IPS-15b (cell line): ENCODE results near the gene SHANK1.

Experiments
- H3K27me3 ChIP-seq: one replicate; pipeline ENCODE4 v1.6.1; 2013; ENCODE audit warnings: low read length; ENCODE audit not compliant: control insufficient read depth, insufficient read depth
- H3K36me3 ChIP-seq: one replicate; pipeline ENCODE4 v1.6.1; 2013; ENCODE audit warnings: low read length; ENCODE audit not compliant: control insufficient read depth, insufficient read depth
- H3K4me1 ChIP-seq: one replicate; pipeline ENCODE4 v1.6.1; 2013; ENCODE audit warnings: mild to moderate bottlenecking, low read length; ENCODE audit not compliant: control insufficient read depth, insufficient read depth
- H3K4me3 ChIP-seq: one replicate; pipeline ENCODE4 v1.5.1; 2013; ENCODE audit warnings: low read depth, low read length
- H3K9ac ChIP-seq: one replicate; pipeline ENCODE4 v1.6.1; 2013; ENCODE audit warnings: low read depth, mild to moderate bottlenecking, low read length
- H3K9me3 ChIP-seq: one replicate; pipeline ENCODE4 v1.6.1; 2013; ENCODE audit warnings: mild to moderate bottlenecking, low read length; ENCODE audit not compliant: control insufficient read depth, insufficient read depth

SHANK1 gene

DNA sequence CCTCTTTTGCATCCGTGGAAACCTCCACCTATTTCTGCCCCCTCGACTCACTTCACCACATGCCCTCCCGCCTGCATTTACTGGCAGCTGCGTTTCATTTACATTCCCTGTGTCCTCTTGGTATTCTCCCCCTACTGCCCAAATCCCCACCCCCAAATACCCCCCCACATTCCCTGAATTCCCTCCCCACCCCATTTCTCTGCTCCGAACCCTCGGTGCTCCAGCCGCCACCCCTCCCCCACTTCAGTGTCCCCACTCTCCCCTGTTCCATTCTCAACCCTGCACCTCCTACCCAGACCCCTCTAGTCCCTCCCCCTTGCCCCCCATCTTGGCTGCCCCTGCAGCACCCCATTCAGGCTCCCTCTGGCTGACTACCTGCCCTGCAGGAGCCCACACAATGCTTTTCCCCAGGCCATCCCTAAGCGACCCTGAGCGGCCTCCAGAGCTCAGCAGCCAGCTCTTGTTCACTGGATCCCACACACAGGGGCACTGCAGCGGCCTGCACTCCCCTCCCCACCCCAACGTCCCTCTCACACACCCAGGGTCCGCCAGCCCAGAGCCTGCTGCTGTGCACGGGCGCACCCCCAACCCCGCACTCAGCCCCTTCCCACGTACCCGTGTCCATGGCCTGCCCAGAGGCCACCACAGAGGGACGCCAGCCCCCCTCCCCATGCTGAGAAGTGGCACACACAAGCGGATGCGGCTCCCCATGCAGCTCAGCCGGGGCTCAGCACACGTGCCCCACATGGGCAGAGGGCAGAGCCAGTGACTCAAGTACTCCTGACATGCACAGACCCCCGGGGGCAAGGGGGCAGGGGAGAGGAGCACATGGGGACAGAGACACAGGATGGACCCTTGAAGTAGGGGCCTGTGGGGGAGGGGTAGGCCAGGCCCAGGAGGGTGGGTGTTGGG, 26.3 kb downstream of the SHANK1 start:
- Histone ChIP-seq H3K9ac (no peak overlapping the region), H3K27me3 (peaks cover 85% of the 10 kb centered on the region), H3K36me3 (no peaks in the 10 kb centered on the region), H3K4me3 (peak overlapping the region; percentile 26), H3K4me1 (peaks cover 3% of the 10 kb centered on the region), H3K9me3 (no peaks in the 10 kb centered on the region)

DNA sequence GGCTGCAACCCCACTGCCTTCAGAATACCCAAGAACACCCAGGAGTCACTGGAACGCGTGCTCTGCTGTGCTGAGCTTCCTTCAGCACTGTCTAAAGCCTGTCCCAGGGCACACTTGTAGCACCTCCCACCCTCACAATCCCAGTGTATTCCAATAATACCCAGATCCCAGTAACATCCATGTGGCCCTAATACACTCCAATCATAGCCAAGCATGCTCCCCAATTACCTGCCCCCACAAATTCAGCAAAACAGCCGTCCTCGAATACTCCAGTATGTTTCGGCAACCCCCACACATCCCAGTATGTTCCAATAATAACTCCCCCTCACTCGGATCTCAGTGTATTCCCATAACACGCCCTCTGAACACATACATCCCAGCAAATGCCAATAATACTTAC, 29.2 kb downstream of the SHANK1 start:
- Histone ChIP-seq H3K9me3 (no peaks in the 10 kb centered on the region), H3K36me3 (no peaks in the 10 kb centered on the region), H3K9ac (no peak overlapping the region), H3K27me3 (peaks cover 82% of the 10 kb centered on the region), H3K4me3 (no peak overlapping the region), H3K4me1 (peaks cover 3% of the 10 kb centered on the region)

DNA sequence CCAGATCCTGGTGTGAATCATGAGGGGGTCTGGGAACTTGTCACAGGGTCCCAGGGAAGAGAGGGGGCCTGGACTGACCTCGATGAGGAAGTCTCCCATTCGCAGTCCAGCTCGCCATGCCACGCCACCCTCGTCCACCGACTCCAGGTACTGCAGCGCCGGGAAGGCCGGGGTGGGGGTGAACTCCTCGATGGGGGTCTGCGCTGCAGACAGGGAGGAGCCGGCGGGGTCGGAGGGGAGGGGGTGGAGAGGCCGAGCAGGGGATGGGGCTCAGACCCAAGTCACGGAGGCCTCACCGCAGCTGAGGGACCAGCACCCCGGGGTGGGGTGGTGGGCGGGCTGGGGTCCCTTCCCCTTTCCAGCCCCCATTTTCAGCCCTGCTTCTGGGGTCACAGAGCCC, 30.8 kb downstream of the SHANK1 start:
- peaks cover 91% of the 10 kb centered on the region for H3K27me3 ChIP-seq
- H3K9me3 ChIP-seq, result no peaks in the 10 kb centered on the region
- no peak overlapping the region for H3K9ac ChIP-seq
- H3K4me3 ChIP-seq, result no peak overlapping the region
- H3K4me1 ChIP-seq, result peaks cover 3% of the 10 kb centered on the region
- H3K36me3 ChIP-seq, result no peaks in the 10 kb centered on the region

DNA sequence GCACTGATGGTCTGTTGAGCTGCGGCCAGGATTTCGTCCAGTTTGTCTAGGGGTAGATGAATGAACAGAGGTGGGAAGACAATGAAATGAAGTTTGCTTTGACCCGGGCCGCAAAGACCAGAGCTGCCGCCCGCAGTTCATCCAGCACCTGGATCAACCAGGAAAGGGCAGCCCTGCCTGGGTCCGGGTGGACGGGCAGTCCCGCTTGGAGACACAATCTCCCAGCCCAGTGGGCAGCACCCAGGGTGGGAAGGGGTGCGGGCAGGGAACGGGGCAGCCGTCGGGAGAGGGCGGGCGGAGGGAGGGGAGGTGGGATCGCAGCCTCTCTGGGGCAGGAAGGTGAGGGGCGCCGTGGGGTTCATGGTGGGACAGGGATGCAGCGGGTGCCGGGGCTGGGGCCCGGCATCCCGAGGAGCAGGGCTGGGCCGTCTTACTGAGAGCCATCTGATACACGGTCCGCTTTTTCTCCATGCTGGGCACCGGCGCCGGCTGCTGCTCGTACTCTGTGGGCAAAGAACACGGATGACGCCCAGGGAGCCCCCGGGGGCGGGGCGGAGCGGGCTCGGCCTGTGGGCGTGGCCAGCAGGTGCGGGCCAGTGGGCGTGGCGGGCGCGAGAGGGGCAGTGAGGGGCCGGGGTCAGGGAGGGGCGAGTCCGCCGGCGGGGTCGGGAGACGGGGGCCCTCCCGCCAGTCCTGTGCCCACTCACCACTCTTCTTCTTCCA, 33.1 kb downstream of the SHANK1 start:
- Histone ChIP-seq H3K36me3 (no peaks in the 10 kb centered on the region), H3K9ac (no peak overlapping the region), H3K4me1 (no peaks in the 10 kb centered on the region), H3K4me3 (peak overlapping the region; percentile 33), H3K27me3 (peaks cover 83% of the 10 kb centered on the region), H3K9me3 (no peaks in the 10 kb centered on the region)

DNA sequence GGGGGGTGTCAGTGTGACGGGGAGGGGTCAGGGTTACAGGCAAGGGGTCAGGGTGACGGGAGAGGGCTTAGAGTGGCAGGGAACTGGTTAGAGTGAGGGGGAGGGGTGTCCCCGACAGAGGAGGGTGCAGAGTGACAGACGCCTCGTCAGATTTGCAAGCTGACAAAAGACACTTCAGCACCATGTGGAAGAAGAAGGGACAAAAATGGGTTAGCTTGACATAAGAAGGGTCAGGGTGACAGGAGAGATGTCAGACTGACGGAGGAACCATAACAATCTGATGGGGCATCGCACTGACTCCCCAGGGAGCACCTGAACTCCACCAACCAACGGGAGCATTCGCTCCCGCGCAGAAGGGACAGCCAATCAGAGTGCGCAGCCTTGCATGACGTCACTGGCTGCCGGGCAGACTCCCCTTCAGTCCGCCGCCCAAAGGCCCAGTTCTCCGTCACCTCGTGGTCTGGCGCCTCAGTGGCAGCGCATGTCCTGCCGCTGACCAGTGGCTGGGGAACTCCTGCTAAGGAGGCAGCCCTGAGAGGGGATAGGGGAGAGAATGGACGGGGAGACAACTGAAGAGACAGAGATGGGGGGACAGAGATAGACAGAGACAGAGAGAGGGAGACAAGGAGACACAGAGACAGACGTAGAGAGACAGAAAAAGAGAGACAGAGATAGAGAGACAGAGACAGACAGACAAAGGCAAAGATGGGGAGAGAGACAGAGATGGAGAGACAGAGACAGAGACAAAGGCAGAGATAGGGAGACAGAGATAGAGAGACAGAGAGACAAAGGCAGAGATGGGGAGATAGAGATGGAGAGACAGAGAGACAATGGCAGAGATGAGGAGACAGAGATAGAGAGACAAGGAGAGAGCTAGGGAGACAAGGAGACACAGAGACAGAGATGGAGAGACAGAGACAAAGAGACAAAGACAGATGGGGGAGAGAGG, 40.2 kb downstream of the SHANK1 start:
- Histone ChIP-seq H3K4me1 (peaks cover 13% of the 10 kb centered on the region), H3K9me3 (no peaks in the 10 kb centered on the region), H3K9ac (no peak overlapping the region), H3K4me3 (peak overlapping the region; percentile 1), H3K36me3 (no peaks in the 10 kb centered on the region), H3K27me3 (peaks cover 56% of the 10 kb centered on the region)

DNA sequence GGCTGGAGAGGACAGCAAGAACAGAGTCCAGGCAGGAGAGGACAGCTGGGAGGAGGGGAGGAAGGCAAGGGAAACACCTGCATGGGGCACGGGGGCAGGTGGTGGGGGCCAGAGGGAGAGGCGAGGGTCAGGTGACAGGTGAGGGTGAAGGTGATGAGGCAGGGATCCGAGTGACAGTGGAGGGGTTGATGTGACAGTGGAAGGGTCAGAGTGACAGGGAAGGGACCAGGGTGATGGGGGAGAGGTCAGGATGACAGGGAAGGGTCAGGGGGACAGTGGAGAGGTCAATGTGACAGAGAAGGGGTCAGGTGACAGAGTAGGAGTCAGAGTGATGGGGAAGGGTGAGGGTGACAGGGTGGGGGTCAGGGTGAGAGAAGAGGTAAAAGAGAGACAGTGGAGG, 41.3 kb downstream of the SHANK1 start:
- no peak overlapping the region for H3K9ac ChIP-seq
- H3K4me1 ChIP-seq, result peaks cover 20% of the 10 kb centered on the region
- H3K4me3 ChIP-seq, result no peak overlapping the region
- H3K9me3 ChIP-seq, result no peaks in the 10 kb centered on the region
- peaks cover 51% of the 10 kb centered on the region for H3K27me3 ChIP-seq
- H3K36me3 ChIP-seq, result no peaks in the 10 kb centered on the region

DNA sequence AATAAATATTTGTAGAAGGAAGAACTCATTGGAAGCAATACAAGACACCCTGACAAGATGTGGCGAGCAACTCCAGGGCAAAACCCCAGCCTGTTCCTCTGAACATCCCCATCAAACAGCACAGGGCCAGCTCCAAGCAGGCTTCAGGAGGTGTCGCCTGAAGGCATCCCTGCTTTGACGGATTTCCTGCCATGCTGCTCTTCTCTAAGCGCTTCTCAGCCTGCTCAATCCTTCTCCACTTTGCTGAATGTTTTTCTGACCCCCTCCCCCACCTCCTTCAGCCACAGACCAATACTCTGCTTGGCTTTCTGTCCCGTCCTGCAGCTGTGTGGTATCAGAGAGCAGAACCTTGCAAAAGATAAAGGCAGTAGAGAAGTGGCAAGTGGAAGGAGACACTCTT, 42.0 kb downstream of the SHANK1 start:
- Histone ChIP-seq H3K36me3 (no peaks in the 10 kb centered on the region), H3K9me3 (no peaks in the 10 kb centered on the region), H3K9ac (no peak overlapping the region), H3K27me3 (peaks cover 55% of the 10 kb centered on the region), H3K4me3 (peak overlapping the region; percentile 8), H3K4me1 (peaks cover 21% of the 10 kb centered on the region)

DNA sequence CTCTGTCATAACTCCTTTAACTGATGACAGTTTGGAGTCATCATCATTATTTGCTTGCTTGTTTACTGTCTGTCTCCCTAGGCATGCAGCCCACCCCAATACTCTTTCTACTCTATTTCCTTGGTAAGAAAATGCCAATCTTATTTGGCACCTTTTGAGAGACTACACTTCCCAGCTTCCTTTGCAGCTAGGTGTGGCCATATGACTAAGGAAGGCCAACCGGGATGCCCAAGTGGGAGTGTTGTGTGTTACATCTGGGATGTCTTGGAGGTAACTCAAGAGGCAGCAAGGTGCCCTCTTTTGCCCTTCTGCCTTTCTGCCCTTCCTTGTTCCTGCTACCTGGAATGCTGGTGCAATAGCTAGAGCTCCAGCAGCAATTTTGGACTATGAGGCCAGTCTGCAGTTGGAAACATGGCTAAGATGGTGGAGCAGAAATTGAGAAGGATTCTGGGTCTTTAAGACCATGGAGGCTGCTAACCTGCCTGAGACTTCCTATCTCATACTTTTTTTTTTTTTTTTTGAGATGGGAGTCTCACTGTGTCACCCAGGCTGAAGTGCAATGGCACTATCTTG, 42.9 kb downstream of the SHANK1 start:
- H3K9ac ChIP-seq, result no peak overlapping the region
- peaks cover 59% of the 10 kb centered on the region for H3K27me3 ChIP-seq
- no peaks in the 10 kb centered on the region for H3K36me3 ChIP-seq
- no peak overlapping the region for H3K4me3 ChIP-seq
- H3K4me1 ChIP-seq, result peaks cover 21% of the 10 kb centered on the region
- no peaks in the 10 kb centered on the region for H3K9me3 ChIP-seq

DNA sequence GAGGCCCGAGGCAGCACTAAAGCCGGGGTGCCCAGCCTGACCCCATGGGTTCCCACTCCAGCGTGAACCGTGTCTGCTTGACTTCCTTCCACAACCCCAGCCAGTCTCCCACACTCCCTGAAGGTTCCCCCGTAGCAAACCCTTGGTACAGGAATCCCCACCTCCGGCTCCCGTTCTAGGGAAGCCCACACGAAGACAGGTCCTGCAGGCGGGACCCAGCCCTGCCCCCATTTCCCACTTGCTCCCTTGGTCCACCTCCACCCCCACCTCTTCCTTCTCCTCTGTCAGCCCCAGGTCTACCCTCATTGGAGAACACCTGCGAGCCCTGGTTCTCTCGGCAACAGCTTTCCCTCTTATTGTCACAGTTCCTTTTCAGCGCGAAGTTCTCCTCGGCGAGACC, 46.5 kb downstream of the SHANK1 start:
- Histone ChIP-seq H3K9me3 (no peaks in the 10 kb centered on the region), H3K4me3 (no peak overlapping the region), H3K4me1 (peaks cover 19% of the 10 kb centered on the region), H3K27me3 (peaks cover 54% of the 10 kb centered on the region), H3K36me3 (no peaks in the 10 kb centered on the region), H3K9ac (no peak overlapping the region)

DNA sequence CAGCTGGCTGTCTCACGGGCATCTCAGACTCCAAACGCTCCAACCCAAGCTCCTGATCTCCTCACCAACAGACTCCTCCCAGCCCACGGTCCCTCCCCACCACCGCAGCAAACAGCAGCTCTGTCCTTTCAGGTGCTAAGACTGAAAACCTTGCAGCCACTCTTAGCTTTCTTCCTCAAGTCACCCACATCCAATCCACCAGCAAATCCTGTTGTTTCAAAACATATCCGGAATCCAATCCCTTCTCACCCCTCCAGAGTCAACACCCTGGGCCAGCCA, 49.6 kb downstream of the SHANK1 start:
- peaks cover 58% of the 10 kb centered on the region for H3K27me3 ChIP-seq
- no peak overlapping the region for H3K4me3 ChIP-seq
- H3K4me1 ChIP-seq, result peaks cover 8% of the 10 kb centered on the region
- H3K9me3 ChIP-seq, result no peaks in the 10 kb centered on the region
- H3K36me3 ChIP-seq, result no peaks in the 10 kb centered on the region
- H3K9ac ChIP-seq, result no peak overlapping the region
